HG03175 (cell line): ENCODE results near the gene KLF1.
"Not testable (repeated sequence)": the region's sequence is repeated elsewhere in the genome, so short reads cannot be mapped to it uniquely, and the experiment has no call there.

Experiments used
- ATAC-seq: cut with Tn5 transposase; IDR thresholded peaks from one replicate; pipeline ENCODE4 v1.9.1; 2021; ENCODE audit warnings: mild to moderate bottlenecking, moderate library complexity; ENCODE audit not compliant: unreplicated experiment

The KLF1 gene

DNA sequence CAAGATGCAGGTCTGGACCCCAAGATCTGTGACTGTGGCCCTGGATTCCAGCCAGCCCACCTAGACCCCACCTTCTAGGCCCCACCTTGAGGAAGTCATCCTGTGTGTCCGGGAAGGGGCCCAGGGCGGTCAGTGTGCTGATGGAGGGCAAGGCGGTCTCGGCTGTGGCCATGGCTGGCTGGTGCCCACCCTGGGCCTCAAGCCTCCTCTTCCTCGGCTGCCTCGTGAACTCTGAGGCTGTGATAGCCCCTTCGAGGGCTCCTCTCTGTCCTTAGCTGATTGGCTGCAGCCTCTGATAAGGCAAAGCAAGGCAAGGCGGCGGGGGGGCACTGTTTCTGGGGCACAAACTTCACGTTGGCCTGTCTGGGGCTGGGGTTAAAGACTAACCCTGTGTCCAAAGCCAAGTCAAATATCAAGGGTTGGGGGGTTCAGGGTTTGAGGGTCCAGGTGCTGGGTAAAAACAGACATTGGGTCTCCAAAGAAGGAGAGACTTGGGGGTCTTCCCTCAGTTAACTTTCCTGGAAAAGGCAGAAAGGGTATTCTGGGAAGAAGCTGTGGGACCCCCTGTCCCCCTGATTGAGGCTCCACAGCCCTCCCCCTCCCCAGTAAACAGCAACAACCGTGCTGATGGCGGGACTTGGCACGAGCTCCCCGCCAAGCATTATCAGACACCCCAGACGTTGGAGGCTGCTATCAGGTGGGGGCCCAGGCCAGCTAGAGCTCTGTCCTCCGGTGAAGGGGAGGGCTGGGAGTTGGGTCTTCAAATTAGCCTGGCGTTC is at the start of gene KLF1:
Gene KLF1, minus strand, starts transcription at position 233 of the 779 bp plus-strand sequence. Its CDS starts 61 bp downstream, at position 172.
- no peak for ATAC-seq

DNA sequence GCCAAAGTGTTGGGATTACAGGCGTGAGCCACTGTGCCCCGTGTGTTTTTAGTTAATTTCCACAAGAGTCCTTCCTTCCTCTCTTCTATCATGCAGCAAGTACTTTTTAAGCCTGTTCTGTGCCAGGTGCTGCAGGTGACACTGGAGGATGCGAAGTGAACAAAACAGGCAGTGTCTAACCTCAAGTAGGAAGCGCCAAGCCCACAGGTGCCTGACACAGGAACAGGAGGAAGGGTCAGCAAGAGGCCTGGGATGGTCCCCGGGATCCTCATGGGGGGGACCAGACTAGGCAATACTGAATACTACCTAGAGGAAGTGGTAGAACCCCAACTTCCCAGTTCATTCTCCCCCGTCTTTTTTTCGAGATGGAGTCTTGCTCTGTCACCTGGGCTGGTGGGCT is 49.6 kb upstream of the KLF1 start:
- ATAC-seq = no peak

DNA sequence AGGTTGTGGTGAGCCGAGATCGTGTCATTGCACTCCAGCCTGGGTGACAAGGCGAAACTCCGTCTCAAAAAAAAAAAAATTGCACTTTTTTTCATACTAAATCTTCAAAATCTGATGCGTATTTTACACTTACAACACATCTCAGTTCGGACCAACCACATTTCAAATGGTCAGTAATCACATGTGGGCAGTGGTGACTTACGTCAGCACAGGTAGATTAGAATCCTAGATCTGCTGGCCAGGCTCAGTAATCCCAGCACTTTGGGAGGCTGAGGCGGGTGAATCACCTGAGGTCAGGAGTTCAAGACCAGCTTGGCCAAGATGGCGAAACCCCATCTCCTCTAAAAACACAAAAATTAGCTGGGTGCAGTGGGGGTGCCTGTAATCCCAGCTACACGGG is 48.1 kb upstream of the KLF1 start:
- no peak for ATAC-seq

DNA sequence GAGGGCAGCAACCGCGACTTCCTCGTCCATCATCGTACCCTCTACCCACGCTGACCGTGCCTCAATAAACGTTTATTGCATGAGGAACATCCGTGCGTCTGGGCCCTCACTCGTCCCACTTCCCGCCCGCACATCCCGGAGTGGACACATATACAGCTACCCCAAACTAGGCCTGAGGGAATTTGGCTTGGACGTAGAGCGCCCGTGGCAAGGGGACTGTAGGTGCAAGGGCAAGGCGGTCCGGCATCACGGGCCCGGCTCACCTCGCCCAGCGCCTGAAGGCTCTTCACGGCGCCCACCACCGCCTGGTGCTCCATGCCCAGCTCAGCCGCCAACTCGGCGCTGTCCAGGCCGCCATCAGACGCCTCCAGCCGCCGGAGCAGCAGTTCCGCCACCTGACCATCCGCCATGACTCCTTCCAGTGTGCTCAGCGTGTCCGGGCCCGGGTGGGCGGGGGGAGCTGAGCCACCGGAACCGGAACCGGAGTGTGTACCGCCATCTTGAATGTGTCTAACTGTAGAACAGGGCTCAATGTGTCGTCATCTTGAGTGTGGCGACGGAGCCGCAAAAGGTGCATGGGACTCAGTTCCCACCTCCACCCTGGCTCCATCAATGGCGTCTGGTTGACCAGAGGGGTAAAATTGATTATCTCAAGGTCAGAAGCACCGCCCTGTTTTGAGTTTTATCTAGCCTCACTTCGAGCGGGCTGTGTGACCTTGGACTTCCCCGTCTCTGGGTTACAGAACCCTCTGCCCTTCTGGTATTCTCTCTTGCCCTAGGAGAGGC is 46.5 kb upstream of the KLF1 start, which contains the start of gene FARSA:
Gene FARSA, minus strand, starts transcription at position 425 of the 786 bp plus-strand sequence. Its CDS starts 15 bp downstream, at position 410.
- peak; percentile 40 for ATAC-seq

DNA sequence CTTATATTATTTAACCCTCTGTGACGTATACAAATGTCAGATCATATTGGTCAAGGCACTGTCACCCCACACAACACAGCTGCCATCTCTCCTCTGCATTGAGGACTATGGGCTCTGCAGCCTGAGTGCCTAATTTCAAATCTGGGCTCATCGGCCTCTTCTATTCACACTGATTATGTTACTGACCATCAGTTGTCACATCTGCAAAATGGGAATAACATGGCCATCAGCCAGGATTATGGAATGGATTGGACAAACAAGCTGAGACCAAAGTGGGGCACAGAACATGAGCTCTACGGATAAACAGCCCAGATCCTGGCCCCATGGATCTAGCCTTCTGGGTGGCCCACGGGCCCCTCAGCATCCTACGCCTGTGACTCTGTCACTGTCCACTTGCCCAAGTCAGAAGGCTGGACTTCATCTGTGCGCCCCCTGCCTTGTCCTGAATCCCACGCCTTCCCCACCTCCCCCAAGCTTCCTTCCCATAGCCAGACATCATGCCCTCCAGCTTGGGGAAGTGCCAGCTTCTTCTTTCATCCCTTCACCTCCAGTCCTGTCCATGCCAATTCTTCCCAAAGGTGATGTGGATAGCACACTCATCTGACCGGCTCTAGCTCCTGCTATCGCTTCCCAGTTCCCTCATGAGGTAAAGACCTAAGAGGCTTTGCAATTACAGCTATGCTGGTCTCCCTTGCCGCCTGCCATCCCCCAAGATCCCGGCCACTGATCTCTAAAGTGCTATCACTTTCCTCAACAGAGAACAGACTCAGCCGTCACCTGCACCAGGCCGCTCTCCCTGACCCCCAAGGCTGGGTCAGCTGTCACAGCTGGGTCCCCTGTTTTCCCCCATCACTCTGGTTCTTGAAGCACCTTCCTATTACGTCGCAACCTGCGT is 45.6 kb upstream of the KLF1 start:
- no peak for ATAC-seq

DNA sequence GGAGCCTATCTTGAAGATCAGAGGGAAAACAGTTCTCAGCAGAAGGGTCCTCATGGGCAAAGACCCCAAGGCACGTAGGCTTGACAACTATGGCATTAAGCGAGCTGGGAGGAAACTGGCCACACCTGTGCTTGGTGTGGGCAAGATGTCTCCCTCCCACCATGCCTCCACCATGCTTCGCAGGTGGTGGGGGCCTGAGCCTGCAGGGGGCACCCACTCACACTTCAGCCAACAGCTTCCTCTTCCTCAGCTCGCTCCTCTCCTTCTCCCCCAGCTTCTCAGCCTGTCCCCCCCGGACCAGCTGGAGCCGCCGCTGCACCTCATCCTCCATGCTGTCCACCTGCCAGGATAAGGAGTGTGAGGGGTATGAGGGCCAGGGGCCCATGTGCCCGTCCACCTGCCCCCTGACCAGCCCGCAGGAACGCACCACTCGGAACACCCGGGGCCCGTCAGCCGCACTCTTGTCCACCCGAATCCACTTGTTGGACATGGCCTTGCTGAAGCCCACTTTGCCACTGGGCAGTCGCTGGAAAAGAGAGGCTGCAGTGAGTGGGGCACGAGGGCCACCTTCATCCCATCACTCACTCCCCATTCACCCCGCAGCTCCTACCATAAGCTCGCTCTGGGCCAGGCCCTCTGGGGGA is 43.1 kb upstream of the KLF1 start:
- ATAC-seq = no peak

DNA sequence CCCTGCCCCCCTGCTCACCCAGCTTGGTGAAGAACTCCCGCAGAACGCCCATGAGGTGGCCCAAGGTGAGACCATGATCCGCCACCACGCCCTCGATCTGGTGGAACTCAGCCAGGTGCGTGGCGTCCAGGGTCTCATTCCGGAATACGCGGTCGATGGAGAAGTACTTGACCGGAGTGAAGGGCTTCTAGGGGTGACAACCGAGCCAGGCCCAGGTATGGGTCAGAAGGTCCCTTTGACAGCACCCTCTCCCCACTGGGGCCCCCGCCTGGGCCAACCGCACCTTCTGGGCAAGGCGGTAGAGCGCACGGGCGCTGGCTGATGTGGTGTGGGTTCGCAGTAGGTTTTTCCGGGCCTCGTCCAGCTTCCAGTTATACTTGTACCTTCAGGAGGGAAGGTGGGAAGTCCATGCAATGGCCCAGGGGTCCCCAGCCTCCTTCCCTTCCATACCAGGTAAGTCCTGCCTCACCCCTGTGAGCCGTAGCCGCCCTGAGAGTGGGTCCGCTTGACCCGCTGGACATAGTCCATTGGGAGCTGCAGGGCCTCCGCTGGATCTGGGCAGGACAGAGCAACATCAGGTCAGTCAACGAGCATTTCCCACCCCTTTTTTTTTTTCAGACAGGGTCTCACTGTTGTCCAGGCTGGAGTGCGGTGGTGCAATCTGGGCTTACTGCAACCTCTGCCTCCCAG is 37.8 kb upstream of the KLF1 start:
- no peak for ATAC-seq

DNA sequence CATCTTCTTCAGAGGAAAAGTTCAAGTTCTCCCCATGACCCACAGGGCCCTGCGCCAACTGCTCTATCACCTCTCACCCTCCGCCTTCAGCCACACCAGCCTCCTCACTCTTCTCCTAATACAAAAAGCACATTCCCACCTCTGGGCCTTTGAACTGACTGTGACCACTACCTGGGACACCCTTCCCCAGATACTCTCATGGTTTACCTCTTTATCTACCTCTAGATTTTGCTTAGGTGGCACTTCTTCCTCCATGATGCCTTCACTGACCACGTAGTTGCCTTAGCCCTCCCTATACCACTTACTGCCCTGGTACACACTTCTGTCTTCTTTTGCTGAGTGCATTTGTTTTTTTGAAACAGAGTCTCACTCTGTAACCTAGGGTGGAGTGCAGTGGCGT is 36.0 kb upstream of the KLF1 start:
- no peak for ATAC-seq

DNA sequence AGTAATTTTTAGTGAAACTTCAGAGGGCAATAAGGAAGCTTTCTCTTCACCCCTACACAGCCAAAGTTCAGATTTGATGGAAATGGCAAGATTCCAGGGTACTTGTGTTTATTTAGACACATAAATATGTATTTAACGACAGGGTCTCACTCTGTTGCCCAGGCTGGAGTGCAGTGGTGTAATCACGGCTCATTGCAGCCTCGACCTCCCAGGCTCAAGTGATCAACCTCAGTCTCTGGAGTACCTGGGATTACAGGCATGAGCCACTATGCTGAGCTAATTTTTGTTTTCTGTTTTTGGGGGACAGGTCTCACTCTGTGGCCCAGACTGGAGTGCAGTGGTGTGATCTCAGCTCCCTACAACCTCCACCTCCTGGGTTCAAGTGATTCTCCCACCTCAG is 34.0 kb upstream of the KLF1 start:
- no peak for ATAC-seq

DNA sequence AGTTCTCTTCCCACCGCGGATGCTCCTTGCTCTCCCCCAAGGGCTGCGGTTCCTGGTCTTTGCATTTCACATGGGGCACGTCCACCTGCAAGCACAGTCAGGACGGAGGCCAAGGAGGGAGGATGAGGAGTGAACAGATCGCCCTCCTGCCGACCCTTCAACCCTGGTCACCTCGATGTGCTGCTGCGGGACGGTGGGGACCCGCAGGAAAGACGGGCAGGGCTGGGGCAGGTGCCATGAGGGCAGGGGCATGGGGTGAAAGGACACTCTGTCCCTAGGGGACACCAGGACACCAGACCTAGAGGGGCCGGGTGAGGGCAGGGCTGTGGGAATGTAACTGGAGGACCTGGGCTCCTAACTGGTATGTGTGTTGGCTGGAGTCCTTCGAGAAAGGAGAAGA is 31.3 kb upstream of the KLF1 start:
- ATAC-seq = no peak

DNA sequence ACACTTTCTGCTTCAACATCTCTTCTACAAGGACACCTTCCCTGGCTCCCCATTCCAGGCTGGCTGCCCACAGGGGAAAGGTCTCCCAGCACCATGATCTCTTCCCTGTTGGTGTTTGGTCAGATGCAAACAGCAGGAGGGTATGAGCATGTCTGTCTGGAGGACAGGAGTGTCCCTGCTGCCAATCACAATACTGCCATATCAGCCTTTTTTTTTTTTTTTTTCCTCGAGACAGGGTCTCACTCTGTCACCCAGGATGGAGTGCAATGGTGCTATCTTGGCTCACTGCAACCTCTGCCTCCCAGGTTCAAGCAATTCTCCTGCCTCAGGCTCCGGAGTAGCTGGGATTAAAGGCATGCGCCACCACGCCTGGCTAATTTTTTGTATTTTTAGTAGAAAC is 28.9 kb upstream of the KLF1 start:
- not testable (repeated sequence) for ATAC-seq

DNA sequence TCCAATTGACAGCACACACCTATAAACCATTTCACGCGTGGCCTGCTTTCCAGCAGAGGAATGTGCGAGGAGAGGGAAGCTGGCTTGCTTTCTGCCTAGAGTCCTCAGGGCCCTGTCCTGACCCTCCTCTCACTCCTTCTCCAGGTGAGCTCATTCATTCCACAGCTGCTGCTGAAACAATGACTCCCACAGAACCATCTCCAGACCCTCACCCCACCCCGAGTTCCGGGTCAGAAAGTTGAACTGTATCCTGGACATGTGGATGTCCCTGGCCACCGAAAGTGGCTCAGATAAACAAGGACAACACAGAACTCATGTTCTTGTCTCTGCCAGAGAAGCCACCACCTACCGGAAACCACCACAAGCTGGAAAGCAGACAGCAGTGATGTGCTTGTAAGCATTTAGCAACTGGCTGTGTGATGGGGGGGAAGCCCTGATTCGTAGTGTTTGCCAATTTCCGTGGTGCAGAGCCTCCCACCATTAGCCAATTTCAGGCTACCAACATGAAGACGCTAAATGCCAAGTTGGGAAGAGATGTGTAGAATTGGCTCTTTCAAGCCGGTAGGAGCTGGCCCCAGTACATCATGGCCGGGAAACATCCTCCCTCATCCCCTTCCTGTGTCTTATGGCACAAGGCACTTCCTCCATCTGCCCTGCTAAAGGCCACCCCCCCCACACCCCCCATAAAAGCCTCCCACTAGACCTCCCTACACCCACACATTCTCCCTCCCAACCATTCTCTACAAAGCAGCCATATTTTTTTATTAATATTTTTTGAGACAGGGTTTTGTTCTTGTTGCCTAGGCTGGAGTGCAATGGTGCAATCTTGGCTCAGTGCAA is 27.1 kb upstream of the KLF1 start:
- ATAC-seq = no peak

DNA sequence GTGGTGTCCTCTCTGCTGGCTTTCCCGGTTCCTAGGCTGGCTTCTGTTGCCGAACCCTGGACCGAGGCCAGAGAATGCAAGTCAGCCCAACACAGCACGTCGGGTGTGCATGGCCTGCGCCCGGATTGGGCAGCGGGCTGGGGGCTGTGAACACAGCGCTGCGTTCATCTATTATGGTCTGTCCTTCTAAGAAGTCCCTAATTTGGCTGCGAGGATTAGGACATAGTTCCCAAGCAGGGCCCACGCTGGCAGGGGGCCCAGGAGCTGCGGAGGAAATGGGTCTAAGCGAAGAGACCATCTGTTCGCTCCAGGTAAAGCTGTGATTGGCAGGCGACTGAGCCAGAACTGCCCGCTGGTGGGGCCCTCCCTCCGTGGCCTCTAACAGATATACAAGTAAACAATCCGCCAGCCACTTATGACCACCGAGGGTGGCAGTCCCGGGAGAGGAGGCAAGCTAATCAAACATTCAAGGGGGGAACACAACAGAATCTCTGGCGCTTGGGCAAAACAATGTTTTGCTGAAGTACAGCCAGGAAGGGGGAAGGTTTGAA is 26.1 kb upstream of the KLF1 start:
- no peak for ATAC-seq

DNA sequence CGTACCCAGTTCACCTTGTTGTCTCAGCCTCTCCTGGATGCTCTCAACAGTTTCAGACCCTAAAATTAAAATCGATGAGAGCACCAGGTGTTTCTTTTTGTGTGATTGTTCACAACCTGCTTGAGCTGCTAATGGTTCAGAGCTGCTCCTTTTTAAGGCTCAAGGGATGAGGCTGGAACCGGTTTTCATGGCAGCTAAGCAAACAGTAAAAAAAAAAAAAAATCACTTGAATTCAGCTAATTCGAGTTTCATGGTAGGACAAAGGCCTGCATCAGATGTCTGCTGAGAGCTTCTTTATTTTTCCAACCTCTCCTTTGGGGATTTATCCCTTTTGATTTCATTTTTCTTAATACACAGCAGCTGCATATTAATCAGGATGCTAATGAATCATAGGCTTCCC is 25.6 kb upstream of the KLF1 start:
- no peak for ATAC-seq

DNA sequence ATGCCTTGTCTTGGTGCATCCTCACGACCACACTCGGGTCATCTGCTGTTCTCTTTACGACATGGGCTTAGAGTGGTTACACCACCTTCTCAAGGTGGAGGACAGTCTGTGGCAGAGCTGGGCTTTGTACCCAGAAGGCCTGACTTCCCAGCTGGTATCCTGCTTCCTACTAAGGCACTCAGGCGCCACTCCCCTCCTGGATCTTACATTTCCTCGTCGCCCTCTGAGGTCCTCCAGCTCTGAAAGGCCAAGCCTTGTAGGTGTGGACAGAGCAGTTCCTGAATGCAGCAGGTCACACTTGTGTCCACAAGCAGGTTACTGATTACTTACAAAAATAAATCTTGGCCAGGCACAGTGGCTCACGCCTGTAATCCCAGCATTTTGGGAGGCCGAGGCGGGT is 20.2 kb upstream of the KLF1 start:
- no peak for ATAC-seq

DNA sequence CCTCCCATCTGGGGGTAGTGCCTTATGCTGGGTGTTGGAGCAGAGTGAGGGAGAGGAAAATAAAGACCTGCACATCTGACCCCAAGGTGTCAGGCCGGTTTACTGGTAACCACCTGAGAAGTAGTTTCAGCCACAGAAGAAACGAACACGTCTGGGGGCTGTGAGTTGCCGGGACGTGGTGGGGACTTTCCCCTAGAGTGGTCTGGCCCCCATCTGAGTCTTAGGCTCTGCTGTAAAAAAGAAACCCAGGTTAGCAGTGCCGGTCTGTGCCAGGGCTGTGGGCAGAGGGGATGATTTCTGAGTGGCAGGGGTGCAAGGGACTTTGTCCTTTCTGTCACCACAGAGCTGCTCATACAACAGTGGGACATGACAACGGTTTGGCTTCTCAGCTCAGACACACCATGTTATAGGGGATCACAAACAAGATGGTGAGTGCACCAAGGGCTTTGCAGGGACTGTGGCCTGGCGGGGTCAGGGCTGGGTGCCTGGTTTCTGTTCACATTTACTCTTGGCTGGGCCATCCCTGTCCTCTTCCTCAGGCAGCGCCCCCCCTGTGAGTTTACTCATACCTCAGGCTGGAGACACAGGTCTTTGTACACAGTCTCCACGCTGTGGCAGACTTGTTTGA is 13.0 kb upstream of the KLF1 start:
- peak; percentile 77 for ATAC-seq

DNA sequence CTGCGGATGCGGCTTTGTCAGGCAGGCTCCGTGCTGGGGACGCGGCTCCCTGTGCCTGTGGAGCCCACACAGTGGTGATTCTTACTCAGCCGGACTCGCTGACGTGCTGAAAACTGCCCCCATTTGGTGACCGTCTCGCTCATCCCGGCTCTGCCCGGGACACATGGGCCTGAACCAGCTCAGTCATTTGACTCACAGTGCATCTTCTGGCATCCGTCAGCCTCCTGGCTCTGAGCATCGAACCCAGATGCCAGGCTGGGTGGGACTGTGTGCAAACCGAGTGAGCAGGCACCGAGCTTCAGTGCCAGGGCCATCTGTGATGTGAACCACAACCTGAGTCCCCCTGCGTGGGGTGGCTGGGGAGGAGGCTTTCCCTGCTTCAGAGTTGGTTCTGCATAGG is 9.5 kb upstream of the KLF1 start:
- no peak for ATAC-seq

DNA sequence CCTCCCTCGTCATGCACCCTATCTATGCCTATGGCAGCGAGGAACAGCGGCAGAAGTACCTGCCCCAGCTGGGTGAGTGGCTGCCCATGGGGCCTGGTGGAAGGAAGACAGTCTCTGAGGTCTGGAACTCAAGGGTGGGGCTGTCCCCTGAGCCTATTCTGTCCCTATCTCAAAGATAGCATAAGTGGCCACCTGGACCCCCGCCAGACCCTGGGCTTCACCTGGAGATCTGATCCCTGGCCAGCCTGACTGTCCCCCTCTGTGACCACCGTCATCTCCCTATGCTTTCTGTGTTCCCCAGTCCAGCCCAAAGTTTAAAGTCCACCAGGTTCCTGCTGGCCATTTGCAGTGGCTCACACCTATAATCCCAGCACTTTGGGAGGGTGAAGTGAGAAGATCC is 6.6 kb upstream of the KLF1 start:
- ATAC-seq = no peak
